HG02678 (cell line): ENCODE data around the gene RYK.
"Not testable (repeated sequence)": the region's sequence is repeated elsewhere in the genome, so short reads cannot be mapped to it uniquely, and the experiment has no call there.

ENCODE experiments used
- ATAC-seq: cut with Tn5 transposase; IDR thresholded peaks from one replicate; pipeline ENCODE4 v1.9.1; 2021; ENCODE audit warnings: mild to moderate bottlenecking, moderate library complexity; ENCODE audit not compliant: unreplicated experiment

Gene RYK

GRCh38 chr3:134224796-134225156 lies 25.9 kb downstream of the RYK start:
- ATAC-seq, result not testable (repeated sequence)

- ATAC-seq, result no peak
Measured at GRCh38 chr3:134222835-134223234, 27.8 kb downstream of the RYK start.

- ATAC-seq, result no peak
Measured at GRCh38 chr3:134216851-134217250, 33.8 kb downstream of the RYK start.

GRCh38 chr3:134216191-134216764 lies 34.4 kb downstream of the RYK start:
- ATAC-seq, result no peak

GRCh38 chr3:134214239-134214638 lies 36.4 kb downstream of the RYK start:
- ATAC-seq, result no peak

DNA sequence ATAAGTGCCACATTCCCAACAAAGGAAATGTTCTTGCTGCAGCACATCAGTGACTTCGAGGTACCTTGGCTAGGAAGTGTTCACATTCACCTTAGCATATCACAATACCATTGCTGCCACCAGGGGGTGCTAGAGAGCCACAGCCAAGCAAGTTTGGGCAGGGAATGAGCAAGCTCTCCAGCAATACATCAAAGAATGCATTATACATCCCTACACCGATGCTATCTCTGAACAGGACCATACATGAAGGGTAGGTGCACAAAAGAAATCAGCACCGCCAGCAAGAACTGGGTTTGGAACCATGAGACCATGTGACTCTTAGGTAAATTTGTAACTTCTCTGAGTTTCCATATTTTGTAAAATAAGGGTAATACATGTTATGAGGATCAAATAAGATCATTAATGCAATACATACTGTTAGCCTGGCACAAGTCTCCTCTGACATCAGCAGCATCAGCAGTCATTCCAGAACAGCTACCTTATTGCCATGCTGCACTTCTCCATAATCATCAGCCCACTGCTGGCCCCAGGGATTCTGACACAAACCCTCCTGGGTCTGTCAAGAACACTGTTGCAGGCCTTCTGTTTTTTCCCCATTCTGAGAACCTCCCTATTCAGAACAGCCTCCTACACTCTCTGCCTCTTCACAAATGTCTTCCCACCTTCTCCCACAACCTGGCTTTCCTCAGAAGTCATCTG lies 37.5 kb downstream of the RYK start:
- ATAC-seq, result peak; percentile 62

GRCh38 chr3:134211797-134212196 lies 38.9 kb downstream of the RYK start:
- peak; percentile 84 for ATAC-seq

- ATAC-seq, result no peak
Measured at GRCh38 chr3:134205451-134205850, 45.2 kb downstream of the RYK start.

- no peak for ATAC-seq
Measured at GRCh38 chr3:134201201-134202130, 49.2 kb downstream of the RYK start.

DNA sequence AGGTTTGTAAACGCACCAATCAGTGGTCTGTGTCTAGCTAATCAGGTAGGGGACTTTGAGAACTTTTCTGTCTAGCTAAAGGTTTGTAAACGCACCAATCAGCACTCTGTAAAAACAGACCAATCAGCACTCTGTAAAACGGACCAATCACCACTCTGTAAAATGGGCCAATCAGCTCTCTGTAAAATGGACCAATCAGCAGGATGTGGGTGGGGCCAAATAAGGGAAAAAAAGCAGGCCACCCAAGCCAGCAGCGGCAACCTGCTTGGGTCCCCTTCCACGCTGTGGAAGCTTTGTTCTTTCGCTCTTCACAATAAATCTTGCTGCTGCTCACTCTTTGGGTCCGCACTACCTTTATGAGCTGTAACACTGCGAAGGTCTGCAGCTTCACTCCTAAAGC lies 50.8 kb downstream of the RYK start:
- ATAC-seq, result not testable (repeated sequence)

DNA sequence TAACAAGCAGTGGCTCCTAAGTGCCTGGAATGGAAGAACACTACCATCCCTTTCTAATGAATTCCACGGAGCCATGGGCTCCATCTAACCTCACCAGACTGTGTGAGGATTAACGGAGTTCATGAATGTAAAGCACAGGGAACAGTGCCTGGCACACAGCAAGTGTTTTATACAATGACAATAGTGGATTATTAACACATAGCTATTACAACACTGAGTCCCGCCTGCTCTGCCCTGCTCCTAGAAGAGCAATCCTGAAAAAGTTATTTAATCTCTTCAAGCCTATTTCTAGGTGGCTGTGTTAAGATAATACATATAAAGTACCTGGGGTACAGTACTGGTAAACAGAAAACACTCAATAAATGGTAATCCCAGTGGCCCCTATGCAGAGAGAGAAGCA lies 51.4 kb downstream of the RYK start:
- ATAC-seq, result no peak

DNA sequence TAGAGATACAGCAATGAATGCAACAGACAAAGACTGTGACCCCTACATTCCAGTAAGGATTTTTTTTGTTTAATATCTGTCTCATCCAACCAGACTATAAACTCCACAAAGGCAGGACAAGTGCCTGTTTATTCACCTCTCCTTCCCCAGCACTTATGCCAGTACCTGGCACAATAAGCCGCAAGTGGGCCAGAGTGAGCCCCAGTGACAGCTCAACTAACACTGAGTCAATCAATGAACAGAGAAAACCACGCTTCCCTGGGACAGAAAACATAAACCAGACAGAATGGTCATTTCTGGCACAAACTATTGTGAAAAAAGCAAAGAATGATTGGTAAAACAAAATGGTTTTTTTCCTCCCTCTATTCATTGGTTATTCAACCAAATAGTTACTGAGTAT lies 52.2 kb downstream of the RYK start:
- ATAC-seq, result no peak

DNA sequence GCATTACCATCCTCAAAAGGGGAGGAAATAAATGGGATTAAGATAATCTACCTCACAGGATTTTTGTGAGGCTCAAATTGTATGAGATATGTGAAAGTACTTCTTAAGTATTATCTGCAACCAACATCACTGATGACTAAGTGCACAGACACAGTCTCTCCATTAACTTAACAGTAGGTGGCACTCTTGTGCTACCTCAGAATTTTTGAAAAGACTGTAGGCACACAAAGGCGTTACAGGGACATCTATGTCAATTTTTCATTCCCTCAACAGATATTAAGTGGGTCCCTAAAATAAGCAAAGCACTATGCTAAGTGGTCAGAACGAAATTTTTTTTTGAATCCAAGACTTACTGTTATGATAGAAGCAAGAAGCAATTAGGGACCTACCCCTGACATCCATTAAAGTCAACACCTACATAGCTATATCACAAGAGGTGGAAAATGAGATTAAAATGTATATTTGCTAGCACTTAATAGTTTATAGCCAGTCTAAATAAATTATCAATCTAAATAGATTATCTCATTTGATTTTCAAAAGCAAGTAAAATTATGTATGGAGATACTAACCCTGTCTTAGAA lies 52.9 kb downstream of the RYK start:
- ATAC-seq, result peak; percentile 69

GRCh38 chr3:134194247-134194646 lies 56.4 kb downstream of the RYK start:
- ATAC-seq, result no peak

- ATAC-seq, result no peak
Measured at GRCh38 chr3:134190250-134190649, 60.4 kb downstream of the RYK start.

DNA sequence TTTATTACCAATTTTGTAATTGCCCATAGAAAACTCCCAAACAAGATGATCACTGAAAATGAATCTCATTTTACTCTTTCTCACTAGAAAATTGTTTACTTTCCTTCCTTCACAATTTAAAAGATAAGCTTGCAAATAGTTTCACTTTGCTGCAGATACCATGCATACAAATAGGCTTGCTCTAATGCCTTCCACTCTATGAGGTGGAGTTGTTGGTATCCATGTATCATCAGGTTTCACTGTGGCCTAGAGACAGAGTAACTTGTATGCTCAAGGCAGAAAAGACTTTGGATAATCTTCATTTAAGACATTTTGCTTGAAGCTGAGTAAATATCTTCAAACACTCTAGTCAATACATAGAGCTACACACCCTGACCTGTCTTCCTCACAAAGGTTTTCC lies 60.8 kb downstream of the RYK start:
- no peak for ATAC-seq

DNA sequence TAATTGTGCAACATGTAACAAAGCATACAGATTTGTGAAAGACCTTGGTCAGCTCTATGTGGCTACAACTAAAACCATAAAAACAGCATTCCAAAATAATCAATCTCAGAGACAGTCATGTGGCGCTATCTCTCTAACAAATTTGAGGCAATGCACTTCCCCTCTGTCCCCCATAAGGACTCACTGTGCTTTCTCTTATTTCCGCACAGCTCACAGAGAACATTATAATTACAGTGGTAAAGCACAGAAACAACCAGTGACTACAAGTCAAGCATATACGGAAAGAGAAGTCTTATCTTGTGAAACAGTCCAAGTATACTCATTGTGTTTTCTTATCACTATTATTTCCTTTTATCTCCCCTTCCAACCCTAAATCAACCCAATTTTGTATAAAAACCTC lies 64.3 kb downstream of the RYK start:
- no peak for ATAC-seq

DNA sequence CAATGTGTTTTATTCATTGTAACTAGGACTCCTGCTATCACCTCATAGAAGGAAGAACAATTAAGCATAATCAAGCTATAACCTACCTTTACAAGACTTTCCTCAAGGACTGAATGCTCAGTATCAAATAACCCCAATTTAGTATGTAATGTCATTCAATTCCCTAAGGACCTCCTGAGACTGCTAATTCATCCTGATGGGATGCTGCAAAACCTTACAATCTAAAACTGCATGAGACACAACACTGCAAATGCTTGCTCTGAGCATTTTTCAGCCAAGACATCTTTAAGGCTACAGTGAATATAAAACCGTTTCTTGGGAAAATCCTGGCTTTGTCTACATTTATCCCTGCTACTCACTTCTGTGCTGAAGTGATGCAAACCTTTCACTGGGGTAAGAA lies 69.9 kb downstream of the RYK start:
- ATAC-seq, result no peak

- no peak for ATAC-seq
Measured at GRCh38 chr3:134179508-134179907, 71.2 kb downstream of the RYK start.

DNA sequence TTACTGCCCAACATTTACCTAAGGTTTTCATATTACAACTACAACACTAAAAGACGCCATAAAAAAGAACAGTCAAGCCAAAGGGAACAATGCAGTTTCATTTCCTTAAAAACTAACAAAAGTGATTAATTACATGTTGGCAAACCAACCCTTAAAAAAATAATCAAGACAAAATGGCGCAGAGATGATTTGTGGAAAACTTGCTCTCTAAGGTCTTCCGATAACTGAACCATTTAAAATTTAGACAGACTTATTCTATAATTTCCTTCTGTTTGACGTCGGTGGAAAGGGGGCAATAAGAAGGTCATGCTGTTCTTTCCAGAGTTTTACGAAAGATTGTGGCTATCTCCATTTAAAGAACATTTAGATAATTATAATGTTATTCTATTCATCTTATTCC lies 87.6 kb downstream of the RYK start:
- ATAC-seq, result no peak

GRCh38 chr3:134161898-134162615 lies 88.6 kb downstream of the RYK start:
- ATAC-seq, result no peak
